Fibroblast of lung (primary cell): ENCODE measurements around the gene PHACTR2. TPM values are rescaled to one million over a fixed set of nuclear protein-coding genes. Genes with fewer than 3 reads are reported as not detected.

Source experiments
- DNase-seq, 2 donors: peaks; one replicate each; pipeline versions ENCODE4 v3.0.0 to v3.0.0-alpha.2; 2010; ENCODE audit warnings: low read depth in 2 of 2
- H2AFZ ChIP-seq: 2 replicates; pipeline ENCODE4 v1.5.1; 2012; ENCODE audit warnings: low read length, control low read depth, inconsistent platforms
- H3K27ac ChIP-seq: 2 replicates; pipeline ENCODE4 v1.5.1; 2011; ENCODE audit warnings: low read length, control low read depth; ENCODE audit not compliant: insufficient read depth
- H3K27me3 ChIP-seq: 2 replicates; pipeline ENCODE4 v1.5.1; 2011; ENCODE audit warnings: mild to moderate bottlenecking, low read length; ENCODE audit not compliant: control insufficient read depth, insufficient read depth
- H3K36me3 ChIP-seq: 2 replicates; pipeline ENCODE4 v1.5.1; 2011; ENCODE audit warnings: low read length; ENCODE audit not compliant: control insufficient read depth, insufficient read depth
- H3K4me1 ChIP-seq: 2 replicates; pipeline ENCODE4 v1.5.1; 2011; ENCODE audit warnings: low read length; ENCODE audit not compliant: control insufficient read depth, insufficient read depth; ENCODE audit errors: extremely low read depth
- H3K4me2 ChIP-seq: 2 replicates; pipeline ENCODE4 v1.5.1; 2011; ENCODE audit warnings: low read length, control low read depth; ENCODE audit not compliant: insufficient read depth; ENCODE audit errors: extremely low read depth
- H3K4me3 ChIP-seq, 4 experiments: fragments of 200-600 bp in 1 of 4; sonication (generic) in 1 of 4; replicated peaks in 1 of 4; 2 replicates each; pipeline ENCODE4 v1.5.1; 2011 to 2016; ENCODE audit warnings: low read length in 4 of 4, low read depth in 3 of 4, mild to moderate bottlenecking in 3 of 4, control low read depth in 2 of 4, inconsistent platforms in 1 of 4, mixed read lengths in 1 of 4; ENCODE audit not compliant: insufficient read depth in 1 of 4; ENCODE audit errors: control extremely low read depth in 1 of 4
- H3K79me2 ChIP-seq: 2 replicates; pipeline ENCODE4 v1.5.1; 2012; ENCODE audit warnings: mild to moderate bottlenecking, low read length, inconsistent platforms; ENCODE audit not compliant: control insufficient read depth, insufficient read depth
- H3K9ac ChIP-seq: 2 replicates; pipeline ENCODE4 v1.5.1; 2011; ENCODE audit warnings: mild to moderate bottlenecking, low read length, control low read depth; ENCODE audit not compliant: insufficient read depth
- H3K9me3 ChIP-seq: 2 replicates; pipeline ENCODE4 v1.5.1; 2012; ENCODE audit warnings: low read depth, low read length; ENCODE audit not compliant: control insufficient read depth, insufficient read depth
- H4K20me1 ChIP-seq: 2 replicates; pipeline ENCODE4 v1.5.1; 2011; ENCODE audit warnings: low read length; ENCODE audit not compliant: control insufficient read depth, insufficient read depth; ENCODE audit errors: extremely low read depth
- CTCF ChIP-seq, 2 donors: IDR thresholded peaks in 1 of 2; conservative IDR thresholded peaks in 1 of 2; 1 replicate in 1 of 2; 2 replicates in 1 of 2; pipeline ENCODE4 v1.5.1; 2011 to 2012; ENCODE audit warnings: low read length in 2 of 2, control low read depth in 1 of 2, inconsistent platforms in 1 of 2, low read depth in 1 of 2, mild to moderate bottlenecking in 1 of 2
- EZH2 ChIP-seq: IDR thresholded peaks from 2 replicates; pipeline ENCODE4 v1.5.1; 2012; ENCODE audit warnings: low read length, control low read depth, mild to moderate bottlenecking; ENCODE audit errors: missing control alignments
- polyA plus RNA-seq, 2 donors: library from polyadenylated mRNA; depleted of rRNA in 1 of 2; stranded (reverse) in 1 of 2; unstranded in 1 of 2; fragments of >200 nt; gene quantifications; 2 replicates each; pipeline ENCODE4 v1.2.1, GENCODE V29; 2011 to 2012; ENCODE audit warnings: missing spikeins in 1 of 2
- total RNA-seq: library from RNA; depleted of rRNA; stranded (reverse); fragments of >200 nt; gene quantifications from 2 replicates; pipeline ENCODE4 v1.2.1, GENCODE V29; 2014

PHACTR2 gene
- total and polyA plus RNA-seq, 2 donors (not counting 1 experiment from before 2014, with no cell fraction given): 40.1 to 55.0 TPM

GRCh38 chr6:143684486-143684885 is 6.7 kb downstream of the PHACTR2 start:
- Histone ChIP-seq H3K4me2 (no peak overlapping the region), H3K4me3 (no peak overlapping the region), H3K27ac (no peak overlapping the region), H3K9me3 (no peaks in the 10 kb centered on the region), H3K79me2 (peaks cover 54% of the 10 kb centered on the region), H3K4me1 (peaks cover 9% of the 10 kb centered on the region), H3K9ac (no peak overlapping the region), H3K27me3 (no peaks in the 10 kb centered on the region), H4K20me1 (no peaks in the 10 kb centered on the region), H3K36me3 (peaks cover 2% of the 10 kb centered on the region), H2AFZ (no peak overlapping the region)
- TF ChIP-seq CTCF (conservative IDR thresholded peaks at IDR 0.05 in 1 of 2, IDR thresholded peaks at IDR 0.05 in 1 of 2; ENCODE audit: low read depth in 1 of 2, low read length in 2 of 2) (no peak), EZH2 (no peak)
- no peak for DNase-seq

GRCh38 chr6:143685653-143686052 is 7.9 kb downstream of the PHACTR2 start:
- Histone ChIP-seq H3K4me3 (no peak overlapping the region), H3K79me2 (peaks cover 43% of the 10 kb centered on the region), H4K20me1 (no peaks in the 10 kb centered on the region), H3K27me3 (no peaks in the 10 kb centered on the region), H2AFZ (no peak overlapping the region), H3K27ac (no peak overlapping the region), H3K4me2 (no peak overlapping the region), H3K4me1 (peaks cover 9% of the 10 kb centered on the region), H3K9ac (no peak overlapping the region), H3K36me3 (peaks cover 2% of the 10 kb centered on the region), H3K9me3 (no peaks in the 10 kb centered on the region)
- DNase-seq: no peak
- TF ChIP-seq CTCF (conservative IDR thresholded peaks at IDR 0.05 in 1 of 2, IDR thresholded peaks at IDR 0.05 in 1 of 2; ENCODE audit: low read depth in 1 of 2, low read length in 2 of 2) (no peak), EZH2 (no peak)

- Histone ChIP-seq H4K20me1 (no peaks in the 10 kb centered on the region), H3K4me3 (no peak overlapping the region), H3K27ac (no peak overlapping the region), H3K9me3 (no peaks in the 10 kb centered on the region), H3K9ac (no peak overlapping the region), H3K27me3 (no peaks in the 10 kb centered on the region), H3K36me3 (peaks cover 2% of the 10 kb centered on the region), H3K4me2 (peak overlapping the region; percentile 57), H3K4me1 (peaks cover 16% of the 10 kb centered on the region), H2AFZ (no peak overlapping the region), H3K79me2 (peaks cover 27% of the 10 kb centered on the region)
- TF ChIP-seq EZH2 (no peak), CTCF (conservative IDR thresholded peaks at IDR 0.05 in 1 of 2, IDR thresholded peaks at IDR 0.05 in 1 of 2; ENCODE audit: low read depth in 1 of 2, low read length in 2 of 2) (no peak)
- DNase-seq: no peak
Measured at GRCh38 chr6:143687591-143687990, 9.8 kb downstream of the PHACTR2 start.
